Thyroid gland (tissue), 4 donors: ENCODE results near the gene MTG2. TPM values are rescaled to one million over a fixed set of nuclear protein-coding genes. Genes with fewer than 3 reads are reported as not detected.

ENCODE experiments used
- DNase-seq, 2 donors: peaks; one replicate each; pipeline ENCODE4 v3.0.0-alpha.2; 2019
- H3K27ac ChIP-seq, 3 donors: fragments of 200-600 bp; sonication (generic); 1 replicate in 2 of 3; 2 replicates in 1 of 3; pipeline ENCODE4 v1.5.1; 2016 to 2019; ENCODE audit warnings: mild to moderate bottlenecking in 1 of 3, moderate library complexity in 1 of 3
- H3K27me3 ChIP-seq: fragments of 200-600 bp; sonication (generic); one replicate; pipeline ENCODE4 v1.5.1; 2019
- H3K36me3 ChIP-seq, 2 donors: fragments of 200-600 bp; sonication (generic); one replicate each; pipeline ENCODE4 v1.5.1; 2016 to 2019
- H3K4me1 ChIP-seq, 2 donors: fragments of 200-600 bp; sonication (generic); one replicate each; pipeline ENCODE4 v1.5.1; 2017 to 2019
- H3K4me3 ChIP-seq, 3 donors: fragments of 200-600 bp; sonication (generic); replicated peaks in 1 of 3; 1 replicate in 2 of 3; 2 replicates in 1 of 3; pipeline ENCODE4 v1.5.1; 2016; ENCODE audit warnings: mild to moderate bottlenecking in 1 of 3
- H3K9me3 ChIP-seq: fragments of 200-600 bp; sonication (generic); one replicate; pipeline ENCODE4 v1.5.1; 2017
- POLR2A ChIP-seq, 2 donors: fragments of 450-650 bp; IDR thresholded peaks; one replicate each; pipeline ENCODE4 v1.6.1; 2017; ENCODE audit warnings: antibody characterized with exemption in 2 of 2, mild to moderate bottlenecking in 2 of 2, moderate library complexity in 1 of 2
- WGBS, 2 donors: methylation state at CpG; one replicate each; pipeline ENCODE4 v1.1.5; 2017; 5-methylcytosine and 5-hydroxymethylcytosine counted together
- intact Hi-C: fragments of 100-400 bp; cut with DNase I; formaldehyde crosslinking; loops from one replicate; pipeline ENCODE4 v1.15.1; 2023
- total RNA-seq, 4 donors: library from RNA; depleted of rRNA; stranded (reverse); fragments of >200 nt; gene quantifications; one replicate each; pipeline ENCODE4 v1.2.3, GENCODE V29; 2016
- TF ChIP-seq, protein P1 (sequence below), 6 experiments: fragments of 200-600 bp in 3 of 6; fragments of 450-650 bp in 3 of 6; sonication (generic) in 3 of 6; IDR thresholded peaks; one replicate each; pipeline ENCODE4 v1.5.1; 2016 to 2019; ENCODE audit warnings: antibody characterized with exemption in 6 of 6, mild to moderate bottlenecking in 2 of 6, inconsistent platforms in 1 of 6, moderate library complexity in 1 of 6

The MTG2 gene
- total RNA-seq, 4 donors from 2014 or later: 21.6 to 38.2 (median 33.4) TPM

DNA sequence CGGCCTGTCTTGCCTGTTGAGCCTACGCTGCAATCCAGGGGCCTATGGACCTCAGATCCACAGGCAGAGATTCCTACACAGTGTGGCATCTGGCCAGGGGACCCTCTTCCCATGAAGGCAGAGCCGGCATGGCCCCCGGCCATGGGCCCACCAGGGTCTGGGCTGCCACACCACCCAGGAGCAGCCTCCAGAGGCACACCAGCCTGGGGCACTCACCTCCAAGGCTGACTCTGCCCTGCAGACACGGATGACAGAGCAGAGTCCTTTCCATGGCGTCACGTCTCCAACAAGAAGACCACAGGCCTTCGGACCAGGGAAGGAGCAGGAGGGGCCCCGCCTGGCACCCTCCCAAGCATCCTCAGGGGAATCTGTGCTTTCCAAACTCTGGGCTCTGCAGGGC lies 40.7 kb downstream of the MTG2 start:
- no peaks in the 10 kb centered on the region for H3K9me3 ChIP-seq
- peaks cover 7% of the 10 kb centered on the region for H3K27me3 ChIP-seq
- H3K4me3 ChIP-seq: no peak overlapping the region
- WGBS, 2 donors: 20 to 60% methylated on average over 1 to 6 of the region's 9 CpGs
- H3K27ac ChIP-seq: no peak overlapping the region
- TF ChIP-seq, protein P1, sequence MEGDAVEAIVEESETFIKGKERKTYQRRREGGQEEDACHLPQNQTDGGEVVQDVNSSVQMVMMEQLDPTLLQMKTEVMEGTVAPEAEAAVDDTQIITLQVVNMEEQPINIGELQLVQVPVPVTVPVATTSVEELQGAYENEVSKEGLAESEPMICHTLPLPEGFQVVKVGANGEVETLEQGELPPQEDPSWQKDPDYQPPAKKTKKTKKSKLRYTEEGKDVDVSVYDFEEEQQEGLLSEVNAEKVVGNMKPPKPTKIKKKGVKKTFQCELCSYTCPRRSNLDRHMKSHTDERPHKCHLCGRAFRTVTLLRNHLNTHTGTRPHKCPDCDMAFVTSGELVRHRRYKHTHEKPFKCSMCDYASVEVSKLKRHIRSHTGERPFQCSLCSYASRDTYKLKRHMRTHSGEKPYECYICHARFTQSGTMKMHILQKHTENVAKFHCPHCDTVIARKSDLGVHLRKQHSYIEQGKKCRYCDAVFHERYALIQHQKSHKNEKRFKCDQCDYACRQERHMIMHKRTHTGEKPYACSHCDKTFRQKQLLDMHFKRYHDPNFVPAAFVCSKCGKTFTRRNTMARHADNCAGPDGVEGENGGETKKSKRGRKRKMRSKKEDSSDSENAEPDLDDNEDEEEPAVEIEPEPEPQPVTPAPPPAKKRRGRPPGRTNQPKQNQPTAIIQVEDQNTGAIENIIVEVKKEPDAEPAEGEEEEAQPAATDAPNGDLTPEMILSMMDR (IDR thresholded peaks at IDR 0.05): no peak
- no peak for TF ChIP-seq POLR2A (IDR thresholded peaks at IDR 0.05)
- no peaks in the 10 kb centered on the region for H3K36me3 ChIP-seq
- no peak for DNase-seq
- peaks cover 5 to 13% of the 10 kb centered on the region in 2 donors for H3K4me1 ChIP-seq
- intact Hi-C loops: no loop called here

DNA sequence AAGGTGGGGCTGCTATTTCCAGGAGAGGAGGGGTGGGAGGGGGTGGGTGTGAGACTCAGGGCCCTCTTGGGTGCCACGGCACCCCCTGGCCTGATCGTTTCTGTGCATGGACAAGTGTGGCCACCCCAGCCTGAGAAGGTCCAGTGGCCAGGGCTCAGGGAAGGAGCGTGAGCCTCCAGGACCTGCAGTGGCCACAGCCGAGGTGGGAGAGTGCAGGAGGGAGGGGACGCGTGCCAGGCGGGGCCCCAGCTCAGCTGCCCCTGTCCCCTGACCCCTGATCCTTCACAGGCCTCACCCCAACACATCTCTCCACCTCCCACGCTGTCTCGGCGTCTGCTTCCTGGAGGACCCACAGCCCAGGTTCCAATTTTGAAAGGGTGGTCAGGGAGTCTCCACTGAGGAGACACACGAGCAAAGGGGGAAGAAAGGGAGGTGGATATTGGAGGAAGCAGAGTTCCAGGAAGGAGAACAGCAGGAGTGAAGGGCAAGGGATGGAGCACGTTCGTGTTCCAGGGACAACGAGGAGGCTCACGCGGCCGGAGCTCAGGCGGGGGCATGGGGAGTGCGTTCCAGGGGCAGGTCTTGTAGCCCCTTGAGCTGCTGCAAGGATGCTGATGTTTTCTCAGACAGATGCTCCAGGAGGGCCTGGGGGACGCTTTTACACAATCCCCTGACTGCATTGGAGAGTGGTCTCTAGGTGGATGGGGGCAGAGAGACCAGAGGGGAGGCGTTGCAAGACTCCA lies 41.5 kb downstream of the MTG2 start:
- 34 to 37% methylated on average over 16 to 19 of the region's 21 CpGs for WGBS, 2 donors
- TF ChIP-seq POLR2A (IDR thresholded peaks at IDR 0.05): no peak
- TF ChIP-seq, protein P1 (IDR thresholded peaks at IDR 0.05): no peak
- peaks cover under 1% of the 10 kb centered on the region for H3K27me3 ChIP-seq
- H3K9me3 ChIP-seq: no peaks in the 10 kb centered on the region
- H3K4me3 ChIP-seq: no peak overlapping the region
- no peak for DNase-seq
- no peak overlapping the region for H3K27ac ChIP-seq
- H3K36me3 ChIP-seq: no peaks in the 10 kb centered on the region
- peaks cover 5 to 10% of the 10 kb centered on the region in 2 donors for H3K4me1 ChIP-seq
- intact Hi-C loops: no loop called here

DNA sequence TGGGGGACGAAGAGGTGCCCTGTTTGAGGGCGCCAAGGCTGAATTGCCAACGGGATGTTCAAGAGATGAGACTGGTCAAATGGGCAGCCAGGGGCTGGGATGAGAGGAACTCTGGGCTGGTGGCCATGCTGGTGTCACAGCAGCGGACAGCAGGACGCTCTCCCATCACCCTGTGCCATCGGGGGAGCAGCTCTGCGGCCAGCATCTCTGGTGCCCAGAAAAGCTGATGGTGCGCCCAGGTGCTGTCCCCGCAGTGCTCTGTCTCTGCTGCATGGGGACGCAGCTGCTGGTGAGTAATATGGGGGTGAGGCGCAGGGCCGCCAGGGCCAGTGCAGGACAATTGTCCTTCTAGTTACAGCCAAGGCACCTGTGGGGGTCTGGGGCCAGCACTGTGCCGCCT lies 42.2 kb downstream of the MTG2 start:
- WGBS, 2 donors: 90 to 91% methylated on average over 8 to 10 of the region's 13 CpGs
- H3K36me3 ChIP-seq: no peaks in the 10 kb centered on the region
- TF ChIP-seq POLR2A (IDR thresholded peaks at IDR 0.05): no peak
- no peak for DNase-seq
- intact Hi-C loops: no loop called here
- no peak overlapping the region for H3K27ac ChIP-seq
- no peaks in the 10 kb centered on the region for H3K27me3 ChIP-seq
- no peaks in the 10 kb centered on the region for H3K9me3 ChIP-seq
- H3K4me1 ChIP-seq: peaks cover 5 to 6% of the 10 kb centered on the region in 2 donors
- no peak overlapping the region for H3K4me3 ChIP-seq

DNA sequence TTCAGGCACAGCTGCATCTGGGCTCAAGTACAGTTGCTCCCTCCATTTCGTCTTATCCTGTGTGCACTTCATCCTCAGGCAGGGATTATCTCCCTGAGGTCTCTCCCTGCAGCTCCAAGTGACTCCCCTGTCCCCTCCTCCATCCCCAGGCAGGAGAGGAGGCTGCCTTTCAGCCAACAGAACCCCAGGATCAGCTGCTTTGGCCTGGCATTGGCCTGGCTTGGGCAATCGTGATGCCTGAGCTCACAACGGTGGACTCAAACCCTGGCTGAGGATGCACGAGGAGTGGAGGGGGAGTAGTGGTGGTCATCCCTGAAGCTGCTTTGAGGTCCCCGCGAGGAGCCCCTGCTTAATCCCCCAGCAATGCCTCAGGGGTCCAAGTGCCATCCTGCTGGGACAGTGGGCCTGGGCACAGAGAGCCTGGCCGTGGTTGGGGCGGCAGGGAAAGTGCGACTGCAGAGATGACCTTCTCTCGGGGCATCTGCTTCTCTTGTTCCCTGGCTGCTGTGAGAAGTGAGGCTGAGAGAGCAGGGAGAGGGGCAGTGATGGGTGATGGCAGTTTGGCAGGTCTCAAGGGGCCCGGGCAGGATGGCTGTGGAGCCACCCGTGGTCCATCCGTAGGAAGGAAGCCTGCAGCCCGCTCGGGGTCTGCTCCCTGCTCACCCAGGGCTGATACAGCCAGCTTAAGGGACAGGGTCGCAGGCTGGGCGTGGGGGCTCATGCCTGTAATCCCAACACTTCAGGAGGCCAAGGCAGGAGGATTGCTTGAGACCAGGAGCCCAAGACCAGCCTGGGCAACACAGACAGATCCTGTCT lies 43.2 kb downstream of the MTG2 start:
- no peak for DNase-seq
- no peak overlapping the region for H3K27ac ChIP-seq
- no peaks in the 10 kb centered on the region for H3K27me3 ChIP-seq
- TF ChIP-seq, protein P1 (IDR thresholded peaks at IDR 0.05): no peak
- no peak for TF ChIP-seq POLR2A (IDR thresholded peaks at IDR 0.05)
- intact Hi-C loops: no loop called here
- H3K9me3 ChIP-seq: no peaks in the 10 kb centered on the region
- no peak overlapping the region for H3K4me3 ChIP-seq
- 74 to 78% methylated on average over 6 to 17 of the region's 17 CpGs for WGBS, 2 donors
- H3K4me1 ChIP-seq: no peaks in the 10 kb centered on the region
- H3K36me3 ChIP-seq: no peaks in the 10 kb centered on the region

DNA sequence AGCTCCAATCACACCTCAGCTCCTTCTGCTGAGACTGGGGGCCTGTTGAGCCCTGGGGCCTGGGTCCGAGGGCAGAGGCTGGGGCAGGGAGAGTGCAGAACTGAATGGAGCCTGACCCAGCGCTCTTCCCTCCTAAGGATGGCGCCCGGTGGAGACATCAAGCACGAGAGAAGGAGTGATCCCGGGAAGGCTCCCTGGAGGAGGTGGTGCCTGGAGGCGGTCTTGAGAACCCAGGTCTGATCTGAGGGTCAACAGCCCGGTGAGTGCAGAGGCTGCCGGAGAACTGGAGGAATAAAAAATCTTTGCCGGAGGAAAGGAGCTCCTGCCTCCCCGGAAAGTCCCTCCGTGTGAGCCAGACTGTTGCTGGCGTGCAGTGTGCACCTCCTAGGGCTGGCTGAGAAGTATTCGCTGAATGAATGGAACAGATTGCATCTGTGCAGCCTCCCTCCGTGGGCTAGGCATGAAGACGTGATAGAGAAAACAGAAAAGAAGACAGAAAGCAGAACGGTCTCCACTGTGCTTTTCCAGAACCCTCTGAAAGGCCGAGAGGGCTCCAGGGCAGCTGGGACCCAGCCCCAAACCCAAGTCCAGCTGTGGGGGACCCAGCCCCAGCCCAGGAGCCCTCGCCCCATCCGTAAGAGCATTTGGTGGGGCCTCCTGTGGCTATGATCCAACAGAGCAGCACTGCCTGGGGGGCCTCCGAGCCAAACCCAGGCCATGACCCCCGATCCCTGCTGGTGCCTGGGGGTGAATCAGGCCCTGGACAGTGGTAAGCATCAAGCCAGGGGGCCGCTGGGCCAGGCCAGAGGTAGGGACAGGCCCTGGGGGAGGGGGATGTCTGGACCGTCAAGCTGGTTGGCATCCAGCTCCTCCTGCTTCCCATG lies 44.1 kb downstream of the MTG2 start:
- TF ChIP-seq, protein P1 (IDR thresholded peaks at IDR 0.05): no peak
- no peak for TF ChIP-seq POLR2A (IDR thresholded peaks at IDR 0.05)
- Histone ChIP-seq H3K4me3 (no peak overlapping the region), H3K9me3 (no peaks in the 10 kb centered on the region), H3K36me3 (no peaks in the 10 kb centered on the region), H3K27ac (no peak overlapping the region), H3K4me1 (no peaks in the 10 kb centered on the region), H3K27me3 (no peaks in the 10 kb centered on the region)
- WGBS, 2 donors: 63 to 71% methylated on average over 19 to 20 of the region's 24 CpGs
- DNase-seq: no peak
- intact Hi-C loops: no loop called here
